ENCODE results near the gene COX20. TPM values are rescaled to one million over a fixed set of nuclear protein-coding genes. Genes with fewer than 3 reads are reported as not detected.

The COX20 gene
- total and polyA plus RNA-seq, 2 of the 4 experiments (the other 2 are of a cell fraction) = 13.3 to 27.0 TPM

DNA sequence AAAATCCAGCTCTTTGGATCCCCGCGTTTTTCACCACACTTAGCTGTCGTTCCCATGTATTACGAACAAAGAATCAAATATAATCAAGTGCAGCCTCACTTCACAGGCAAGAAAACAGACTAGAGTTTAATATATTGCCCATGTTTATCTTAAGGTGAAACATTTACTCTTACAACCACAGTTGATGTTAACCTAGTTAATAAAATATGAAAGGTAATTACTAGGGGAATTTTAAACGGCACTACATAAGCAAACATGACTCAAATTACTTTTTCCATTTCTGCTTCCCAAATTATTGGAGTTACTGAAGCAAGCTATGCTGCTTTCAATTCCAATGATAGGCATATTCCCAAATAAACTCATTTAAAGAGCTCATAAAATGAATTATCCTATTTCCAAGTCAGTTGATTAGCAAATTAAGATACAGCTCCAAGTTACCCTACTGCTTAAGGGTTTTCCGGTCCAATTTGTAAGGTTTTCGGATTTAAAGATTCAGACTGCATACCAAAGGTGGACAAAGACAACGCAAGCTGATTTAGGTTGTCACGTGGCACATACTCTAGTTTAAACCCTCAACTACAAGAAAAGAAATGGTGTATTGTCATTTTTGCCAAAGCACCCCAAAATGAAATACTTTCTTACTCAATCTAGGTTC, 5.9 kb downstream of the COX20 start:
- H3K56ac ChIP-seq (ENCODE audit: extremely low read depth, insufficient read depth, low read length) = no peak overlapping the region
- no peak overlapping the region for H4K5ac ChIP-seq (ENCODE audit: low read depth, low read length)
- no peaks in the 10 kb centered on the region for H3K27me3 ChIP-seq (ENCODE audit: control insufficient read depth, insufficient read depth, low read length)
- H2AK9ac ChIP-seq (replicated peaks; ENCODE audit: low read depth, low read length, poor library complexity) = no peak overlapping the region
- no peak for ATAC-seq (ENCODE audit: low read depth)
- no TSS peak for BruUV-seq (replicated peaks)
- no peak overlapping the region for H3K9ac ChIP-seq (ENCODE audit: low read depth, low read length)
- no peak overlapping the region for H2BK15ac ChIP-seq (ENCODE audit: low read depth, low read length)
- in situ Hi-C loops (cut with MboI; ENCODE audit: low sequenced_read_pairs) = no loop called here
- peaks cover 11% of the 10 kb centered on the region for H3K4me1 ChIP-seq (ENCODE audit: control insufficient read depth, insufficient read depth, low read length)
- H2AK5ac ChIP-seq (ENCODE audit: low read depth, low read length) = no peak overlapping the region
- peaks cover 37% of the 10 kb centered on the region for H3K36me3 ChIP-seq (ENCODE audit: control insufficient read depth, insufficient read depth, low read length)
- intact Hi-C loops (cut with micrococcal nuclease) = no loop called here
- no peak overlapping the region for H3K14ac ChIP-seq (replicated peaks; ENCODE audit: low read depth, low read length)
- no peak overlapping the region for H3K18ac ChIP-seq (ENCODE audit: low read depth, low read length)
- no peaks in the 10 kb centered on the region for H3K9me3 ChIP-seq (ENCODE audit: control insufficient read depth, insufficient read depth, low read length)
- dilution Hi-C loops (cut with HindIII; ENCODE audit: low sequenced_read_pairs, unreplicated experiment) = no loop called here
- no peak overlapping the region for H2BK20ac ChIP-seq (ENCODE audit: low read depth, low read length)
- peaks cover 7% of the 10 kb centered on the region for H3K9me1 ChIP-seq (ENCODE audit: insufficient read depth, low read length)
- no peak overlapping the region for H3K27ac ChIP-seq (ENCODE audit: insufficient read depth, low read length)
- ChIA-PET CTCF (no interaction called here), POLR2A (ENCODE audit: unreplicated experiment) (no interaction called here)
- peaks cover 7 to 27% of the 10 kb centered on the region in 2 experiments; a peak in 2 of 4 replicates for H3K79me1 ChIP-seq (ENCODE audit: low read depth in 1 of 2, low read length in 2 of 2)
- H4K91ac ChIP-seq (ENCODE audit: insufficient read depth, low read depth, low read length) = no peak overlapping the region
- no peak overlapping the region for H3K4ac ChIP-seq (ENCODE audit: low read depth, low read length)
- no peak overlapping the region for H3K4me3 ChIP-seq (ENCODE audit: insufficient read depth, low read depth, low read length)
- TF ChIP-seq RAD21 (IDR thresholded peaks at IDR 0.05; ENCODE audit: low read length) = no peak
- no peak for TF ChIP-seq RFX5 (IDR thresholded peaks at IDR 0.05; ENCODE audit: low read depth, low read length)
- TF ChIP-seq, protein P1, sequence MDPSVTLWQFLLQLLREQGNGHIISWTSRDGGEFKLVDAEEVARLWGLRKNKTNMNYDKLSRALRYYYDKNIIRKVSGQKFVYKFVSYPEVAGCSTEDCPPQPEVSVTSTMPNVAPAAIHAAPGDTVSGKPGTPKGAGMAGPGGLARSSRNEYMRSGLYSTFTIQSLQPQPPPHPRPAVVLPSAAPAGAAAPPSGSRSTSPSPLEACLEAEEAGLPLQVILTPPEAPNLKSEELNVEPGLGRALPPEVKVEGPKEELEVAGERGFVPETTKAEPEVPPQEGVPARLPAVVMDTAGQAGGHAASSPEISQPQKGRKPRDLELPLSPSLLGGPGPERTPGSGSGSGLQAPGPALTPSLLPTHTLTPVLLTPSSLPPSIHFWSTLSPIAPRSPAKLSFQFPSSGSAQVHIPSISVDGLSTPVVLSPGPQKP (IDR thresholded peaks at IDR 0.05; ENCODE audit: borderline replicate concordance, low read depth, low read length) = no peak
- TF ChIP-seq MAZ (IDR thresholded peaks at IDR 0.05; ENCODE audit: borderline replicate concordance, low read depth, low read length) = no peak
- TF ChIP-seq USF2 (IDR thresholded peaks at IDR 0.05; ENCODE audit: low read depth, low read length) = no peak
- TF ChIP-seq NFE2L2 (IDR thresholded peaks at IDR 0.05; ENCODE audit: low read depth, low read length) = no peak
- no peak for TF ChIP-seq SMC3 (IDR thresholded peaks at IDR 0.05; ENCODE audit: low read depth, low read length)
- no peak for TF ChIP-seq FOS (IDR thresholded peaks at IDR 0.05; ENCODE audit: low read depth, low read length)
- no peak for TF ChIP-seq CHD1 (IDR thresholded peaks at IDR 0.05; ENCODE audit: low read depth, low read length)
- no peak for TF ChIP-seq BHLHE40 (IDR thresholded peaks at IDR 0.05; ENCODE audit: low read depth, low read length)
- TF ChIP-seq CTCF (conservative IDR thresholded peaks at IDR 0.05; ENCODE audit: low read depth, low read length) = no peak
- TF ChIP-seq MXI1 (IDR thresholded peaks at IDR 0.05; ENCODE audit: borderline replicate concordance, low read depth, low read length) = no peak
- no peak for TF ChIP-seq MAFK (IDR thresholded peaks at IDR 0.05; ENCODE audit: low read depth, low read length)
- H4K20me1 ChIP-seq (ENCODE audit: insufficient read depth, low read length) = peaks cover 19% of the 10 kb centered on the region
- no peak overlapping the region for H2BK5ac ChIP-seq (ENCODE audit: low read depth, low read length, poor library complexity, severe bottlenecking)
- H3K23ac ChIP-seq (ENCODE audit: low read depth, low read length) = no peak overlapping the region
- no peak overlapping the region for H3K4me2 ChIP-seq (ENCODE audit: low read depth, low read length)
- H4K8ac ChIP-seq (ENCODE audit: low read depth in 2 of 2, low read length in 2 of 2) = no peak overlapping the region
- H2AFZ ChIP-seq (replicated peaks; ENCODE audit: low read length, poor library complexity) = no peak overlapping the region
- H2BK120ac ChIP-seq (ENCODE audit: low read depth, low read length) = no peak overlapping the region
- no CpG with 5 or more reads among the region's 9 CpGs for WGBS, 2 experiments (ENCODE audit: extremely low coverage in 2 of 2, insufficient read length in 1 of 2)
- no peak for DNase-seq

Measured in IMR-90 (cell line).